Hematopoietic multipotent progenitor cell treated with erythropoietin and hydrocortisone succinate and interleukin-3 and kit ligand, for 6 days (in vitro differentiated cells): ENCODE data around the gene STARD9.
"Not testable (repeated sequence)": the region's sequence is repeated elsewhere in the genome, so short reads cannot be mapped to it uniquely, and the experiment has no call there.

ENCODE experiments used
- DNase-seq: peaks from one replicate; pipeline ENCODE4 v3.0.0-alpha.2; 2015

Gene STARD9

DNA sequence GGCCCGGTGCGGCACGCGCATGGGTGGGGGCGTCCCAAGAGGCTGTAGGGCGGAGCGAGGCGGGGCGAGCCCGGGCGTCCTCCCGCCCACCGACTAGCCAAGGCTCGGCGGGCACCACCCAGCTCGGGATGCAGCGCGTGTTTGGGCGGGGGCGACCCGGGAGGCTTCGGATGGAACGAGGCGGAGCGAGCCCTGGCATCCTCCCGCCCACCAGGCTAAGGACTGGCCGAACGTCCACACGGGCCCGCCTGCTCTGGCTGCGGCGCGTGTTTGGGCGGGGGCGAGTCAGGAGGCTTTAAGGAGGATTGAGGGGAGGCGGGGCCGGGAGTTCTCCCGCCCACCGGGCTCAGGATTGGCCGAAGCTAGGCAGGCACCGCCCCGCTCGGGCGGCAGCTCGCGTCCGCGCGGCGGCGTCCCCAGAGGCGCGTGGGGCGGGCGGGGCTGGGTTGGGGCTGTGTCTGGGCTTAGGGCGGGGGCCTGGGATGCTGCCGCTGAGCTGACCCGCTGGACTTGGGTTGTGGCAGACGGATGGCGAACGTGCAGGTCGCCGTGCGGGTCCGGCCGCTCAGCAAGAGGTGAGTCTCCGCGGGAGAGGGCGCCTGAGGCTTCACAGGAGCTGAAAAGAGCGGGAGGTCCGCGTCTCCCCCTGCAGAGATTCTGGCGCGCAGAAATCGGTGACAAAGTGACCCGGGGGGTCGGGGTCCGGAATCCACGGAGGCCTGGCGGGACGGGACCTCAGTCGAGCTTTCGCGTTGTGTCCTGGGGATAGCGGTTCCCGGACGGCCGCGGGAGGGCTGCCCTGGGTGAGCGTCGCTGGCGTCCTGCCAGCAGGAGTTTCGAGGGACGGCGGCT is at the start of gene STARD9:
STARD9 (plus strand) TSS at position 419 of the 852 bp plus-strand sequence; CDS start at position 529, 110 bp downstream.
- peak; percentile 98 for DNase-seq

DNA sequence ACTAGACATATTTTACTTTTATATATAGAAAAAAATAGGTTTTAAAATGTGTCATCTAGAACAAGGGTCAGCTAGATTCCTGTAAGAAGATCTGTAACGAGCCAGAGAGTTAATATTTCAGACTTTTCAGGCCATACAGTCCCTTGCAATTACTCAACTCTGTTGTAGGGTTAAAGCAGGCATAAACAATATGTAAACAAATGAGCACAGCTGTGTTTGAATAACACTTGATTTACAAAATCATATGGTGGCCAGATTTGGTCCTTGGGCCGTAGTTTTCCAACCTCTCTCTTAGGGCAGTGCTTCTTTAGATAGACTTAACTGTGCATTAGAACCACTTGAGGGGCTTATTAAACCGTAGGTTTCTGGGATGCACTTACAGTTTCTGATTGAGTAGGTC is 46.4 kb upstream of the STARD9 start:
- DNase-seq, result no peak

DNA sequence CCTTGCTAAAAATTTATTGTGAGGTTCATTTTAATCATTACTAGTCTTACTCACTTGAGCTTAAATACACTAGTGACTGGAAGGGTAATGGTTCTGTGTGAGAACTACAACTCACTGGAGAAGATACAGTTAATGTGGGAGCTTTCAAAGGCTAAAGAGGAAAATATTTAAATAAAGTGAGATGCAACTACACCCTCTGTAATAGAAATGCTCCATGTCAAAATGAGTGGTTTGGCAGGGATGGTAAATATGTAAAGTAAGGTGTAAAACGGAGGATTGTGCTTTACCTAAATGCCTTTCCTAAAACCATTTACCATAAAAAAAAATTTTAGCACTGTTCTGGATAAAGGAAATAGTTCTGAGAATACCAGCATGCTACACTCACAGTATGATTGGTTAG is 42.2 kb upstream of the STARD9 start:
- DNase-seq, result no peak

DNA sequence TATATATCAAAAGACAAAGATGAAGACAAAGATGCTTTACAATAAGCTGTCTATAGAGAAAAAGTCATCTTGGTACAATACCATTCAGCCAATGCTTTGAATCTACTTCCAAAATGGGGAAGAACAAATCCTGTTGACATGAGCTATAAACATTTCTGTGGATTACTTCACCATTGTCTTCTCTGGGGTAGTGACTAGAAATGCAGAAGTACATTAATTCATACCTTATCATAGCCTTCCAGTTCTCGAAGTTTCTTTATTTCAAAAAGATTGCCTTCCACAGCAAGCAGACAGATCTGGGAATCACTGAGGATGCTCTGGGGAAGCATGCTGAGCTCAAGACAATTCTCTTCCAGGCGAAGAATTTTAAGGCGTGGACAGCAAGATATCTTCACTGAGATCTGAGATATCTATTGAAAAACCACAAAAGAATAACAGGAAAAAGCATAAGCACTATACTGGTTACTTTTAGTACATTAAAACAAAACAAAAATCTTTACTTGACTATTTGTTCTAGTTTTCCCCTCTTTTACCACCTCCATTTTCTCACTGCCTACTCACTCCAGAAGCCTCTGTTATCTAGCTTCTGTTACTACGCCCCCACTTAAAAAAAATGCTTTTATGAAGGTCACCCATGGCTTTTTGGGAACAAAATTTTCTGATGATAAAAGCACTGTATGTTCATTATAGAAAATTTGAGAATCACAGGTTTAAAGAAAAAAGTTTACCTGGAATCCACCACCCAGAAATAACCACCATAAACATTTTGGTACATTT is 30.4 kb upstream of the STARD9 start:
- DNase-seq, result peak; percentile 60

DNA sequence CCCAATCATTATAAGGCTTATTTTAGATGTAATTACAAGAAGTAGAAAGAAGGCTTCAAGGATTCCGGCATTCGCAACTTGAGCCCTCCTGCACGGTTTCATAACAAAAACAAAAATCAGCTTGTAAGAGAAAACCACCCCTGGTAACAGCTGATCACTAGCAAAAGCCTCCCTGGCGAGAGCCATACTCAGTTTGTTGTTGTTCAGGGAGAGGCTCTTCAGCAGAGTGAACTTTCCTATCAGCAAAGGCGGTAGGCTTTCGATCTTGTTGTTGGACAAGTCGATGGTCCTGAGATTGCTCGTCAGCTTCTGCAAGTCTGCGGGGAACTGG is 27.5 kb upstream of the STARD9 start:
- DNase-seq, result no peak

DNA sequence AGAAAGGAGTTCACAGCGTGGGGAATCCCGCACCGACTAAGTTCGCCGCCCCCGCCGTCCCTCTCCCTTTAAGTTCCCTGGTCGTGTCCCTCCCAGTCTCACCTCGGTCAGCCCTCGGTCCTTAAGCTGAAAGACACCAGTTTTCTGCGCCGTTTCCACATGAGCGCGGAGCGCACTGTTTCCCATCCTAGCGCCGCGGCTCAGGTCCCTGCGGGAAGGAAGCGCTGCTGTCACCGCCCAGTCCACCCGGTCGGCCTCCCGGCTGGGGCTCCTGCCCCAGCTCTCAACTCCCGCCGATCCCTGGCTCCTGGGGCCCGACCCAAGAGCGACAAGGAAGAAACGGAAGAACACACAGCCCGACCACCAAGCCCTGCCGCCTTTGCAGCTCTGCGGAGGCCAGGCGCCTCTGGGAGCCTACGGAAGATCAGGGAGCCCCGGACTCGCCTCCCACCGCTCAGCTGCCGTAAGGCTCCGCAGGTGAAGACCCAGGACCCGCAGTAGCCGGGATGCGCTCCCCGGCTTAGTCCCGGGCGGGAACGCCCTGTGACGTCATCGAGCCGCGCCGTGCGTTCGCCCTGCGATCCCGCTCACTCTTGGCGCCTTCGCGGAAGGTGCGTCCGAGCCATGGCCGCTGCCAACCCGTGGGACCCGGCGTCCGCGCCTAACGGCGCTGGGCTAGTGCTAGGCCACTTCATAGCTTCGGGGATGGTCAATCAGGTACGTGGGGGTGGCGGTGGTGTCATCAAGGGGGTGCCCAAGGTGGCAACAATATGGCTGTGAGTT is 27.0 kb upstream of the STARD9 start, which contains the start of the genes HAUS2 and LRRC57:
HAUS2 (plus strand) TSS at position 590 of the 783 bp plus-strand sequence; CDS start at position 625, 35 bp downstream.
LRRC57 (minus strand) TSS at position 545 of the 783 bp plus-strand sequence; CDS start at position 186, 359 bp downstream.
- DNase-seq, result peak; percentile 92

DNA sequence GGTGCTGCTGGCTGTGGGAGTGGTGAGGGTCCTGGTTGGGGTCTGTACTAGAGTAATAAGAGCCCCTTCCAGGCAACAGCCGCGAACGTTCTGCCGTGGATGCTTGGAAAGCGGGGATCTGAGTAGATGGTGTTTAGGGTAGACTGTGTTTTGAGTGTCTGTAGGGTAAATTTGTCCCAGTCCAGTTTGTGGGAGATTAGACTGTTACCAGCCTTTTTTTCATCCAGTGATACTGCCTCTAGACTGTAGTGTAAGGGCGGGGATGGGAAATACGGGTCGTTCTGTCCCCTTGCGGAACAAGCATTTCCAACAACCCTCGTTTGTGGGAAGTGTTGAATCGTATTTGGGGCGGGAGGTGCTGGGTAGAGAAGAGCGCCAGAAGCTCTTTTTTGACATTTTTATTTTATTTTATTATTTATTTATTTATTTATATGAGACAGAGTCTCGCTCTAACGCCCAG is 26.3 kb upstream of the STARD9 start:
- peak; percentile 84 for DNase-seq

DNA sequence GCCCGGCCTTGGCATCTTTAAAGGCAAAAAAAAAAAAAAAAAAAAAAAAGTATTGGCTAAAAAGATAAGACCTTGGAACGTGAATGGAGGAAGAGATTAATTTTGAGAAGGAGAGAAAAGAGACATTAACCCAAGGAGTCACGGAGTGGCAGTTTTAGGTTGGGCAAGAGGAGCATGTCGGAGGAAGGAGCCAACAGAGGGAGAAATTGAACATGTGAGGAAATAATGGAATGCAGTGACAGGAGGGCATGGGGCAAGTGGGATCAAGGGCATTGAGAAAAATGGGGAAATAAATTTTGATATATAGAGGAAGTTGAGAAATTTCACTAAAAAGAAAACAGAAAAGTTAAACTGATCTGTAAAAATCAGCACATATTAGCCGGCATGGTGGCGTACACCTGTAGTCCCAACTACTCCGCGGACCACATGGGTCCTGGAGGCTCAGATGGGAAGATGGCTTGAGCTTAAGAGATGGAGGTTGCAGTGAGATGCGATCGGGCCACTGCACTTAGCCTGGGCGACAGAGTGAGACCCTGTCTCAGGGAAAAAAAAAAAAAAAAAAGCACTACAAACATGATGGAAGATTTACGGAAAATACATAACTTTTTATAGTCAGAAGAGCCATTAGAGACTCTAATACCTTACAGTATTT is 25.5 kb upstream of the STARD9 start:
- DNase-seq, result peak; percentile 69

DNA sequence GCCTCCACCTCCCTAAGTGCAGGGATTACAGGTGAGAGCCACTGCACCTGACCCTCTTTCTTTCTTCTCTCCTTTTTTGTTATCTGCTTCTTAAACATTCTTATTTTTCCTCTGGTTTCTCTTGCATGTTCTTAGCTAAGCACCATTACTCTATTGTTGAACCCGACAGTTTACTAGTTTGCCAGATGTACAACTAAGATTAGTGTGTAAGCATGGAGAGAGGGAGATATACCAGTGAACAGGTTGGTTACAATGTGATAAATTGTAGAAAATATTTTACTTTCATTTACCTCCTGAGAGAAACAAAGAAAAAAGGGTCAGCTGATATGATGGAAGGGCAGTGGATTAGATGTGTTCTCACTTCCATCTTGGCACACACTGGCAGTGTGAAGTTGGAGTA is 21.9 kb upstream of the STARD9 start:
- DNase-seq, result peak; percentile 65

DNA sequence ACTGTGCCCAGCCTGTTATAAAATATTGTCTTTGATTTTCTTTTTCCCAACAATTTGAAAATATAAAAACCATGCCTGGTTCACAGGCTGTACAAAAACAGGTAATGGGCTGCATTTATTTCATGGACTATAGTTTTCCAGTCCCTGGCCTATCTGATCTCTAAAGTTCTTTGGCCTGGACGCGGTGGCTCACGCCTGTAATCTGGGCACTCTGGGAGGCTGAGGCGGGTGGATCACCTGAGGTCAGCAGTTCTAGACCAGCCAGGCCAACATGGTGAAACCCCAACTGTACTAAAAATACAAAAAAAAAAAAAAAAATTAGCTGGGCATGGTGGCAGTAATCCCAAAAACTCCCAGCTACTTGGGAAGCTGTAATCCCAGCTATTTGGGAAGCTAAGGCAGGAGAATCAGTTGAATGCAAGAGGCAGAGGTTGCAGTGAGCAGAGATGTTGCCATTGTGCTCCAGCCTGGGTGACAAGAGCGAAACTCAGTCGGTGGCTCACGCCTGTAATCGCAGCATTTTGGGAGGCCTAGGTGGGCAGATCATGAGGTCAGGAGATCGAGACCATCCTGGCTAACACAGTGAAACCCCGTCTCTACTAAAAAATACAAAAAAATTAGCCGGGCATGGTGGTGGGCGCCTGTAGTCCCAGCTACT is 18.7 kb upstream of the STARD9 start:
- DNase-seq, result not testable (repeated sequence)

DNA sequence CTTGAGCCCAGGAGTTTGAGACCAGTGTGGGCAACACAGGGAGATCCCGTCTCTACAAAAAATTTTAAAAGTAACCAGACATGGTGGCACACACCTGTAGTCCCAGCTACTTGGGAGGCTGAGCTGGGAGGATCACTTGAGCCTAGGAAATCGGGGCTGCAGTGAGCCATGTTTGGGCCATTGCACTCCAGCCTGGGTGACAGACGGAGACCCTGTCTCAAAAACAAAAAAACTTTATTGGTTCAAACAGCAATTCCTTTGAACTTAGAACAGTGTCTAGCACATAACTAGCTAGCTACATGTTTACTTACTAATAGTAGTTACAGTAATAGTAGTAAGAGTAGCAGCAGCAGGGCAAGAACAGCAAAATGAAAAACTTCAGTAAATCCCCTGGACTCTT is 16.7 kb upstream of the STARD9 start:
- DNase-seq, result no peak

DNA sequence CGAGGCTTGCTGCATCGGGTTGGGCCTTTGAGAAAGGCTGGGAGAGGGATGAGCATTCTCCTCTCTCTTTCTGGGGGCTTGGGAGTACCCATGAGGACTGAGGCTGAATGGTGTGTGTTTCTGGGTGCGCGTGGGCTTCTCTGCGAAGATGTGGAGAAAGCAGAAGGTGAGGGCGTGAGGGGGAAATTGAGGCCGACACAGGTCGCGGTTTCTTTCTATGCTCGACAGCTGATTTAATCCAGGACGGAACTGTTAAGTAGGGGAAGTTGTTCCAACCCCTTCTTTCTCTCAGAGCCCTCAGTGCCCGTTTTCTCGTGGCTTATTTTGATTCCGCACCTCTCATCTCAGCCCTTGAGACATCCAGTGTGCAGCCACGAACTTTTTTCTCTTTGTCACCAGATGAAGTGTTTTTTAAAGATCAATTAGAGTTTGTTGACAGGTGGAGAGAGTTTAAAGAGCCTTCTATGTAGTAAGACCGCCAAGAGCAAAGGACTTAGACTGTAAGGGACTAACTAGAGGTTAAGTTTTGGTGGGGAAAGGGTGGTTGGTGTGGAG is 711 bp downstream of the STARD9 start:
- DNase-seq, result no peak

DNA sequence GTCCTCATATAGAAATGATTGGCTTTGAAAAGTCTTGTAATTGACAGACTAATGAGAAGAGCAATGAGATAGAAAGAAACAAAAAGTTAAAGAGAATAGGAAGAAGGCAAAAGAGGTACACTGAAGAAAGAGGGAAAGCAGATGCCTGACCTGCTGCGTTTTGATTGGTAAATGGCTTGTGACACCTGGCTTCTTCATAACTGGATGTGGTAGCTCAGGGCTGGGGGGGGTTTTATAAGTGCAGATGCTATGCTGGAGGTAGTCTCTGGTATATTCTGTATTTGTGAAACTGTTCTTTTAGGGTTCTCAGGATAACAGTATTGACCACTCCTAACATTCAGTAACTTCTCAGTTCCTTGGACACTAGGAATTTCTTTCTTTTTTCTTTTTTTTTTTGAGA is 1.4 kb downstream of the STARD9 start:
- DNase-seq, result no peak

DNA sequence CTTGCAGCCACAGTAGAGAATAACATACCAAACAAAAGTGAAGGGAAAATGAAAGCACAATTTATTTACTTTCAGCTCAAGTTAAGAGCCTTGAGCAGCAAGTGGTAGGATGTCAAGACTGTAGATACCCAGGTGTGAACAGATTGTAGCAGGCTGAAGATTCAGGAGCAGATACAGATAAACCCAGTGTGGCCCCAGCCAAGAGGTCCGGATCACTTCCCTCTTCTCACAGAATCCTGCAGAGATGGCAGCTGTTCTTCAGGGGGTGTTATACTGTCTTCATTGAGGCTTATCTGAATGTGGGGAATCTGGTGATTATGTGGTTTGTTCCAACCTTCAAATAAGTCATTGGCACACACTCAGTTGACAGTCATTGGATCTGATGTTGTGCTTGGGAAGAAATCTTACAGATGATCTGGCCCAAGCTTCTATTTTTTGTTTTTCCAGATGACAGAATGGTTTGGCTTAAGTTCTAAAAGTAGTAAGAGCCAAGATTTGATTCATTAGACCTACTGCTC is 2.2 kb downstream of the STARD9 start:
- DNase-seq, result peak; percentile 27

DNA sequence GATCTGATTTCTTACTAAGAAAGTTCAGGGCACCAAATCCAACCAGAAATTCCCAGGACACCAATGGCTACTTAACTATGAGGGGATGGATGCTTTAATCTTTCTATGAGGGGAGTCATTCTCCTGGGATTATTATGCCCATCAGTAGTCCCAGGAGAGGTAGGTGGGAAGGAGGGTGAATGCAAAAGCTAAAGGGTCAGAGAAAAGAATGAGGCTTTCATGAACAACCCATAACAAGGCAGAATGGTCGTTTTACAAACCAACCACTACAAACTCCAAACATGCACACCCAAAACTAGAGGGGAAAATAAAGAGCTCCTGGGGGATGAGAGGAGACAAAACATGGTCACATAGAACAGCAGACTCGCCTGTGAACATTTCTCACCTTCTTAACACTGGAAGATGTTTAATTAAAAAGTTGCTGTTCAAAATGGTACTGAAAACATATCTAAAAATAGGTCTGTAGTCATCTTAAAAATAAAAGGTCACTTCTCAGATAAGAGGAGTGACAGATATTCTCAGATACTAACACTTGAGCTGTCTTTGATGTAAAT is 3.7 kb downstream of the STARD9 start:
- DNase-seq, result no peak

DNA sequence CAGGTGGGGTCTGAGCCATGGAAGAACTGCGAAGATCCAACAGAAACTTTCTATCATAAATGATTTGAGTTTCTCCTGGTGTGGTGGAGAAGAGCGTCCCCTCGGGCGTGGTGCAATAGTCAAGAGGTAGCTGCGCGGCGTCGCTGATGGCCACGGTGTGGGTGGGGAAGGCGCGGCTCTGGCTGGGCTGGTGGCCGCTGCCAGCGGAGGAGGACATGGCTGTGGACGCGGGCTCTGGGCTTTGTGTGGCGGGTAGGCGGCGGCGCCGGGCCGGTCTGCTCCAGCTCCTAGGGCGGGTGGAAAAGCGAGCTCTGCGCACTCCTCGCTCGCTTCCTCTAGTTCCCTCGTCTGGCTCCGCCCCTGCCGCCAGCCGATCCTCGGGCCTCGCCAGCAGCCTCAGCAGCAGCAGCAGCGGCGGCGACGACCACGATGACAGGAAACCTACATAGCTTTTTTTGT is 5.9 kb downstream of the STARD9 start:
- peak; percentile 89 for DNase-seq

DNA sequence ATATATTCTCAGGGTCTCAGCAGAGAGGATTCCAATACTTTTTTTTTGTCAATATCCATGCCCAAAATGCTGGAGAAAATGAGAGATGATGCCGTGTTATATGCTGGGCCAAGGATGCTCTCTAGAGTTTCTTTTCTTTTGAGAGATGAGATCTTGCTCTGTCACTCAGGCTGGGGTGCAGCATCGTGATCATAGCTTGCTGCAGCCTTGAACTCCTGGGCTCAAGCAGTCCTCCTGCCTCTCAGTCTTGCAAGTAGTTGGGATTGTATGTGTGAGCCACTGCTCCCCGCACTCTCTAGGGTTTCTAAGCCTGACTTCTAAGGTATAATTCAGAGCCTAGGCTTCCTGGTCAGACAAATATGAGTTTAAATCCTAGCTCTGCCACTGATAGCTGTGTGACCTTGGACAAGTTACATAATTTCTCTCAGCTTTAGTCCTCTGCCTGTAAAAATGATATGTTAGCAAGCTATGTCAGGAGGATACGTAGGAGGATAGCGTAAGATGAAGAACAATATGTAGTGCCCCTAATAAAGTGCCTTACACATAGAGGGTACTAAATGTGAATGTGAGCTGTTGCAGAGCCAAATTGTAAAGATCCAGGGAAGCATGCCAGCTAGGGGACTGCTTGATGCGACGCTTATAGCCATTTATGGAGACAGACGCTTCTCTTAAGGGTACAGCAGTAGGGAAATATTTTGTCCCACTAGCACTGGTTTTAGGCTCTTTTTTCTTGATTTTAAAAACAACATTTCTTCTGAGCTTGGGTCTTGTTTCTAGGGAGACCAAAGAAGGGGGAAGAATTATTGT is 7.4 kb downstream of the STARD9 start:
- no peak for DNase-seq

DNA sequence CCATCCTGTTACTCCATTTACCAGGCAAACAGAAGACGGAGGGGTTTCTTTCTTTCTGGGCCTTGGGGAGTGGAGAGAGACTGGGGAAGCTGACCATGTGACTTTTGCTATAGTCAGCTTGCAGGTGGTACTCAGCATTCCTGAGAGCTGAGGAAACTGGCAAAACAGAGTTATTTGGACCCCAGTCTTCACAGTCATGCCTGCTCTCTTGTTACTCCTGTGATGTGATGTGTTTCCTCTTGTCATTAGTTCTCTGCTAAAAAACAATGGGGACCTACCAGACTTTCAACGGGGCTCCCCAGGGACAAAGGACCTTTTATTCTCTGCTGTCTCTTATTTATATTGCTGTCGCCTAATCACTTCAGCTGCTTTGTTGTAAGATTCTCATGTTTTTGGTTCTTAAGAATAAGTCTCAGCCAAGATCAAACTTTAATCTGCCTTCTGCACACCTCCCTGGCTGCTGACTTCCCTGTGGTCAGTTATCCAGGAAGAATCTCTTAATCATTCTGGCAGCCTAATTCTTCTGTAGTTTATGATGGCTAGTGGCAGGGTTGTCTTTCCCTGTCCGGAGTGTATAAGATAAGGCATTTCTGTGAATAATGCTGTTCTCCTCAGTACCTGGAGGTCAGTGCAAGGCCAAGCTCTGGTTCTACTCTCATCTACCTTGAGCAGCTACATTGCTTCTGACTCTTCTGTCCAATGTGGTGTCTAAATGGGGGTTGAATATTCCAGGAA is 8.8 kb downstream of the STARD9 start:
- DNase-seq, result peak; percentile 49

DNA sequence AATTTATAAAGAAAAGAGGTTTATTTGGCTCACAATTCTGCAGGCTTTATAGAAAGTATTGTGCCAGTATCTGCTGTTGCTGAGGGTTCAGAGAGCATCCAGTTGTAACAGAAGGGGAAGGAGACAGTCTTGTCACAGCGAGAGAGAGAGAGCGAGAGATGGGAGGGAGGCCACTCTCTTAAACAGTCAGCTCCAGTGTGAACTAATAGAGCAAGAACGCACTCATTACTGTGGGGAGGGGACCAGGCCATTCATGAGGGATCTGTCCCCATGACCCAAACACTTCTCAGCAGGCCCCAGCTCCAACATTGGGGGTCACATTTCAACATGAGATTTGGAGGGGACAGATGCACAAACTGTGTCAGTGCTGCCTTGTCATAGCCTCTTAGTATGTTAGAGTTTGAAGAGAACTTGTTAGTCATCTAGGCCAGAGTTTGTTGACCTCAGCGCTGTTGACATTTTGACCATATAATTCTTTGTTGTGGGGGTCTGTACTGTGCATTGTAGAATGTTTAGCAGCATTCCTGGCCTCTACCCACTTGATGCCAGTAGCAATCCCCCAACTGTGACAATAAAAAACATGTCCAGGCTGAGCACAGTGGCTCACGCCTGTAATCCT is 15.3 kb downstream of the STARD9 start:
- DNase-seq, result no peak
